PFSK-1 (cell line): ENCODE data around the gene DCTN3.

ENCODE experiments used
- FOXP2 ChIP-seq: optimal IDR thresholded peaks from 2 replicates; pipeline ENCODE3; 2011; ENCODE audit warnings: borderline replicate concordance, control low read depth, inconsistent platforms; ENCODE audit not compliant: insufficient read depth; ENCODE audit errors: extremely low read length, extremely low read depth
- POLR2AphosphoS5 ChIP-seq: IDR thresholded peaks from 2 replicates; pipeline ENCODE4 v1.6.1; 2012; ENCODE audit warnings: low read depth, mild to moderate bottlenecking, control low read depth, low read length, moderate library complexity
- SIN3A ChIP-seq: IDR thresholded peaks from 2 replicates; pipeline ENCODE4 v1.6.1; 2012; ENCODE audit warnings: mild to moderate bottlenecking, low read length, moderate library complexity, borderline replicate concordance; ENCODE audit not compliant: insufficient read depth
- TAF1 ChIP-seq: IDR thresholded peaks from 2 replicates; pipeline ENCODE4 v1.6.1; 2012; ENCODE audit warnings: low read length, control low read depth, borderline replicate concordance; ENCODE audit not compliant: insufficient read depth
- TF ChIP-seq, protein P1 (sequence below), 2 experiments: IDR thresholded peaks; 2 replicates each; pipeline versions ENCODE4 v1.6.1 to v1.8.0; 2011 to 2012; ENCODE audit warnings: low read depth in 2 of 2, low read length in 2 of 2, control low read depth in 1 of 2, inconsistent platforms in 1 of 2, mild to moderate bottlenecking in 1 of 2, moderate library complexity in 1 of 2; ENCODE audit not compliant: insufficient read depth in 1 of 2

The DCTN3 gene

GRCh38 chr9:34589636-34590380 is 30.5 kb downstream of the DCTN3 start, which contains the start of gene CNTFR:
Gene CNTFR (minus strand): TSS chr9:34589724. CDS start chr9:34568981, 20,743 bp downstream.
- no peak for TF ChIP-seq FOXP2
- TF ChIP-seq, protein P1, sequence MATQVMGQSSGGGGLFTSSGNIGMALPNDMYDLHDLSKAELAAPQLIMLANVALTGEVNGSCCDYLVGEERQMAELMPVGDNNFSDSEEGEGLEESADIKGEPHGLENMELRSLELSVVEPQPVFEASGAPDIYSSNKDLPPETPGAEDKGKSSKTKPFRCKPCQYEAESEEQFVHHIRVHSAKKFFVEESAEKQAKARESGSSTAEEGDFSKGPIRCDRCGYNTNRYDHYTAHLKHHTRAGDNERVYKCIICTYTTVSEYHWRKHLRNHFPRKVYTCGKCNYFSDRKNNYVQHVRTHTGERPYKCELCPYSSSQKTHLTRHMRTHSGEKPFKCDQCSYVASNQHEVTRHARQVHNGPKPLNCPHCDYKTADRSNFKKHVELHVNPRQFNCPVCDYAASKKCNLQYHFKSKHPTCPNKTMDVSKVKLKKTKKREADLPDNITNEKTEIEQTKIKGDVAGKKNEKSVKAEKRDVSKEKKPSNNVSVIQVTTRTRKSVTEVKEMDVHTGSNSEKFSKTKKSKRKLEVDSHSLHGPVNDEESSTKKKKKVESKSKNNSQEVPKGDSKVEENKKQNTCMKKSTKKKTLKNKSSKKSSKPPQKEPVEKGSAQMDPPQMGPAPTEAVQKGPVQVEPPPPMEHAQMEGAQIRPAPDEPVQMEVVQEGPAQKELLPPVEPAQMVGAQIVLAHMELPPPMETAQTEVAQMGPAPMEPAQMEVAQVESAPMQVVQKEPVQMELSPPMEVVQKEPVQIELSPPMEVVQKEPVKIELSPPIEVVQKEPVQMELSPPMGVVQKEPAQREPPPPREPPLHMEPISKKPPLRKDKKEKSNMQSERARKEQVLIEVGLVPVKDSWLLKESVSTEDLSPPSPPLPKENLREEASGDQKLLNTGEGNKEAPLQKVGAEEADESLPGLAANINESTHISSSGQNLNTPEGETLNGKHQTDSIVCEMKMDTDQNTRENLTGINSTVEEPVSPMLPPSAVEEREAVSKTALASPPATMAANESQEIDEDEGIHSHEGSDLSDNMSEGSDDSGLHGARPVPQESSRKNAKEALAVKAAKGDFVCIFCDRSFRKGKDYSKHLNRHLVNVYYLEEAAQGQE (IDR thresholded peaks at IDR 0.05; ENCODE audit: insufficient read depth in 1 of 2, low read depth in 2 of 2, low read length in 2 of 2), result no peak
- TF ChIP-seq SIN3A, result no peak
- no peak for TF ChIP-seq TAF1
- TF ChIP-seq POLR2AphosphoS5, result no peak

GRCh38 chr9:34588671-34589635 is 31.3 kb downstream of the DCTN3 start:
- no peak for TF ChIP-seq FOXP2
- TF ChIP-seq, protein P1 (IDR thresholded peaks at IDR 0.05; ENCODE audit: insufficient read depth in 1 of 2, low read depth in 2 of 2, low read length in 2 of 2), result no peak
- no peak for TF ChIP-seq TAF1
- no peak for TF ChIP-seq SIN3A
- no peak for TF ChIP-seq POLR2AphosphoS5

GRCh38 chr9:34587271-34587670 is 33.0 kb downstream of the DCTN3 start:
- TF ChIP-seq POLR2AphosphoS5 (no peak), FOXP2 (no peak), TAF1 (no peak), SIN3A (no peak)
- TF ChIP-seq, protein P1 (IDR thresholded peaks at IDR 0.05; ENCODE audit: insufficient read depth in 1 of 2, low read depth in 2 of 2, low read length in 2 of 2), result no peak

DNA sequence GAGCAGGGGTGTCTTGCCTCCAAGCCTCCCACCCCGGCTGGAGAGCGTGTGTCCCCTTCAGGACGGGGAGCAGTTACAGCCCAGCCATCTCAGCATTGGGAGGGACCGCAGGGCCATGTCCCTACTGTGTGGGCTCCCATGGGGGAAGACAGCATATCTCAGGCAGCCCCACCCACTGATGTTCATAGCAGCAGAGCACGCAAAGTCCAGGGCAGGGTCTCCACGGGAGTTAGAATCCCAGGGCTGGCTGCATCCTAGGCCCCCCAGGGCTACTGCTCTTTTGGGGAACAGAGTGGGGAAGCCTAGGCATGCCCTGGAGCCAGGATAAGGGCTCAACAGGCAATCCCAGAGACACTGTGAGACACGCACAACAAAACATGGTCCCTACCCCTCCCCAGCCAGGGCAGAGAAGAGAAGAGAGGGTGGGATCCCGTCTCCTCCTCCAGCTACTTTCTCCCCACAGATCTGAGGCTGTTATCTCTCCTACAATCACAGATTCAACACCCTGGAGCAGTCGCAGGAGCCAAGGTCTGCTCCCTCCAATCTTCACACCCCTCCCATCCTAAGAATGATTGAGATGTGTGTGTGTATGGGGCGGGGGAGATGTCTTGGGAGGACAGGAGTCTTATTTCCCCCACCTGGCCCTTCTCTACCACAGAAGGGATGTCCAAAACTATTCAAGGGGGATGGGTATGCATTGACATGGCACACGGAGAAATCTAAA is 34.2 kb downstream of the DCTN3 start:
- TF ChIP-seq FOXP2 (no peak), TAF1 (no peak), POLR2AphosphoS5 (no peak), SIN3A (no peak)
- TF ChIP-seq, protein P1 (IDR thresholded peaks at IDR 0.05; ENCODE audit: insufficient read depth in 1 of 2, low read depth in 2 of 2, low read length in 2 of 2), result no peak
